Bronchial epithelial cell (primary cell): ENCODE results near the gene IL21R. TPM values are rescaled to one million over a fixed set of nuclear protein-coding genes. Genes with fewer than 3 reads are reported as not detected.

ENCODE experiments used
- DNase-seq: peaks from one replicate; pipeline ENCODE4 v3.0.0-alpha.2; 2010; ENCODE audit warnings: low read depth
- FAIRE-seq: peaks from 2 replicates; lab custom pipeline; 2011; peaks lifted over from hg19 to GRCh38; lab: Jason Lieb, UNC
- H3K27me3 ChIP-seq: 2 replicates; pipeline ENCODE4 v1.5.1; 2011; ENCODE audit warnings: low read length; ENCODE audit not compliant: control insufficient read depth, insufficient read depth
- H3K36me3 ChIP-seq: 2 replicates; pipeline ENCODE4 v1.5.1; 2011; ENCODE audit warnings: low read length; ENCODE audit not compliant: control insufficient read depth, insufficient read depth
- H3K4me3 ChIP-seq: 2 replicates; pipeline ENCODE4 v1.5.1; 2011; ENCODE audit warnings: mild to moderate bottlenecking, low read depth, low read length, control low read depth
- CTCF ChIP-seq: IDR thresholded peaks from 2 replicates; pipeline ENCODE4 v1.5.1; 2011; ENCODE audit warnings: mild to moderate bottlenecking, moderate library complexity, low read length, control low read depth, inconsistent platforms; ENCODE audit not compliant: insufficient read depth, severe bottlenecking
- total RNA-seq: library from RNA; depleted of rRNA; stranded (reverse); fragments of >200 nt; gene quantifications from 2 replicates; pipeline ENCODE4 v1.2.1, GENCODE V29; 2014

IL21R gene
- total RNA-seq, 1 donor from 2014 or later: not detected

- no peaks in the 10 kb centered on the region for H3K27me3 ChIP-seq
- no peak overlapping the region for H3K4me3 ChIP-seq
- FAIRE-seq: no peak
- no peak for TF ChIP-seq CTCF
- no peaks in the 10 kb centered on the region for H3K36me3 ChIP-seq
- no peak for DNase-seq
Measured at GRCh38 chr16:27424772-27425498, 23.0 kb downstream of the IL21R start.

- no peak for TF ChIP-seq CTCF
- H3K27me3 ChIP-seq: no peaks in the 10 kb centered on the region
- no peaks in the 10 kb centered on the region for H3K36me3 ChIP-seq
- no peak overlapping the region for H3K4me3 ChIP-seq
- DNase-seq: no peak
- no peak for FAIRE-seq
Measured at GRCh38 chr16:27425961-27426360, 24.0 kb downstream of the IL21R start.

- DNase-seq: peak; percentile 90
- peak; percentile 92 for FAIRE-seq
- Histone ChIP-seq H3K36me3 (no peaks in the 10 kb centered on the region), H3K27me3 (no peaks in the 10 kb centered on the region), H3K4me3 (no peak overlapping the region)
- no peak for TF ChIP-seq CTCF
Measured at GRCh38 chr16:27426423-27427408, 24.7 kb downstream of the IL21R start.

GRCh38 chr16:27427538-27427937 lies 25.6 kb downstream of the IL21R start:
- Histone ChIP-seq H3K27me3 (no peaks in the 10 kb centered on the region), H3K36me3 (no peaks in the 10 kb centered on the region), H3K4me3 (no peak overlapping the region)
- FAIRE-seq: no peak
- DNase-seq: no peak
- no peak for TF ChIP-seq CTCF

GRCh38 chr16:27428026-27428785 lies 26.2 kb downstream of the IL21R start:
- FAIRE-seq (no peak), DNase-seq (no peak)
- Histone ChIP-seq H3K4me3 (no peak overlapping the region), H3K27me3 (no peaks in the 10 kb centered on the region), H3K36me3 (no peaks in the 10 kb centered on the region)
- TF ChIP-seq CTCF: peak; percentile 8
